GM21367 (cell line): ENCODE measurements around the gene PPP1R14D.

Experiments
- ATAC-seq: cut with Tn5 transposase; IDR thresholded peaks from one replicate; pipeline ENCODE4 v1.9.1; 2021; ENCODE audit not compliant: unreplicated experiment

The PPP1R14D gene

DNA sequence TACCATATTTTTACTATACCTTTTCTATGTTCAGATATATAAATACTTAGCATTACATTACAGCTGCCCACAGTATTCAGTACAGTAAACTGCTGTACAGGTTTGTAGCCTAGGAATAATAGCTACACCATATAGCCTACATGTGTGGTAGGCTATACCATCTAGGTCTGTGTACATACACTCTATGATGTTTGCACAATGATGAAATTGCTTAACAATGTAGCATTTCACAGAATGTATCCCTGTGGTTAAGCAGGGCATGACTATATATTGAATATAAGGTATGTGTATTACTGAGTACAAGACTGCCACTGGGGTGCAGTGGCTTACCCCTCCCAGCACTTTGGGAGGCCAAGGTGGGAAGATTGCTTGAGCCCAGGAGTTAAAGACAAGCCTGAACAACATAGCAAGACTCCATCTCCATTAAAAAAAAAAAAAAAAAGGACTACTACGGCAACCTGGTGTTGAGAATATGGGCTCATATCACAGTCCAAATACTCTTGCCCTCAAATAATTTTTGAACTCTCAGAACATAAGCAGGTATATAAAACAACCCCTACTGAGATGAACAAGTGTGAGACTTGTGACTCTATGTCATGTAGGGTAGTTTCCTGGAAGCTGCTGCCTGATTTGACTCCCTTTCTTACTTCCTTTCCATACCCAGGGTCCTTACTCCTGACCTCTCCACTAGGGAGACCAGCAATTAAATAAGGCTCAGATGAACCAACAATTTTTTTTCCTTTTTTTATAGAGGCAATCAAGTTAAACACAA lies 4.8 kb downstream of the PPP1R14D start:
- no peak for ATAC-seq

DNA sequence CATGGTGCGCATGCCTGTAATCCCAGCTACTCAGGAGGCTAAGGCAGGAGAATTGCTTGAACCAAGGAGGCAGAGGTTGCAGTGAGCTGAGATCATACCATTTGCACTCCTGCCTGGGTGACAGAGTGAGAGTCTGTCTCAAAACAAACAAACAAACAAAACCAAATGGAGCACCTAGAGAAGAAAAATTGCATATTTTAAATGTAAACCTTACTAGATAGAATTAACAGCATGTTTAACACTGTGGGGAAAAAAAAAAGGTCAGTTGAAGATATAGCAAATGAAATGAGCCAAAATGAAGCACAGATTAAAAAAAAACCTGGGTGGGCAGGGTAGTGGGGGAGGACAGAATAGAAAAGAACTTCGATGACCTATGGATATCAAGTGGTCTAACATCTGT lies 7.3 kb downstream of the PPP1R14D start:
- ATAC-seq = no peak

DNA sequence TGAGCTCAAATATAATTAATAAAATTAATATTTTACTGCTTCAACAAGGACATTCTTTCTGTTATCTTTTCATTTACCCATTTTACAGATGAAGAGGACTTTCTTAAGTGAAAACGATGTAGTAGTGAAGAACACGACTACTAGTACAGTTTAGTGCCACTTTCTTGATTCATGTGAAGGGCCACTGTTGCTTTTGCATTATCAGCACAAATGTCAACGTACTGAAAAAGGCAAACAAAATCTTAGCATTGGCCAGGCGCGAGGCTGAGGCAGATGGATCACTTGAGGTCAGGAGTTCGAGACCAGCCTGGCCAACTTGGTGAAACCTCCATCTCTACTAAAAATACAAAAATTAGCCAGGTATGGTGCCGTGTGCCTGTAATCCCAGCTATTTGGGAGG lies 9.5 kb downstream of the PPP1R14D start:
- ATAC-seq = no peak

DNA sequence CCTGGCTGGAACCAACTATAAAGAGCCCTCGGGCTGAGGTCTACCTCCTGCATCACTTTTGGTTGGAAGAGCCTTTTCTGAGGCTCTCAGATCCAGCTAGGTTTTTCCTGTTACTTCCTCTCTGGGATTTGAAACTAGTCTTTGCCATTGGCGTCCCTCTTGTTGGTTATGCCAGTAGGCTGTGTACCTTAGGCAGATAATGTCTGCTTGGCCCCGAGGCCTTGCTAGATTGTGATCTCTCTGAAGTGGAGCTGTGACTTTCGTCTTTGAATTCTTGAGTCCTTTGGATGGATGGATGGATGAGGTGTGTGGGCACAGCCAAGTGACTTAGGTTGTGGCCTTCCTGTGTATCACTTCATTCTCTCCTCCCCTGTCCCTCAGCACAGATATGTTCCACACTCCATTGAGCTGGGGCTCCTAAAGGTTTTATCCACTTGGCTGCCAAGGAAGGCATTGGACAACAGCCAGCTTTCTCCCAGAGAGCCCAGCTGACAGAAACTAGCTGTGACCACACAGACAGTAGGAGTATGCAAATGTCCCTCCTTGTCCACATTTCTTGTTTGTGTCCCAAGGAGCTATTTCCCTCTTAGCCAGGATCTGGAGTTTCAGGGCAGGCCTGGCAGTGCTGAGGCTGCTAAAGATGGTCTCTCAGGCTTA lies 13.3 kb downstream of the PPP1R14D start:
- no peak for ATAC-seq

DNA sequence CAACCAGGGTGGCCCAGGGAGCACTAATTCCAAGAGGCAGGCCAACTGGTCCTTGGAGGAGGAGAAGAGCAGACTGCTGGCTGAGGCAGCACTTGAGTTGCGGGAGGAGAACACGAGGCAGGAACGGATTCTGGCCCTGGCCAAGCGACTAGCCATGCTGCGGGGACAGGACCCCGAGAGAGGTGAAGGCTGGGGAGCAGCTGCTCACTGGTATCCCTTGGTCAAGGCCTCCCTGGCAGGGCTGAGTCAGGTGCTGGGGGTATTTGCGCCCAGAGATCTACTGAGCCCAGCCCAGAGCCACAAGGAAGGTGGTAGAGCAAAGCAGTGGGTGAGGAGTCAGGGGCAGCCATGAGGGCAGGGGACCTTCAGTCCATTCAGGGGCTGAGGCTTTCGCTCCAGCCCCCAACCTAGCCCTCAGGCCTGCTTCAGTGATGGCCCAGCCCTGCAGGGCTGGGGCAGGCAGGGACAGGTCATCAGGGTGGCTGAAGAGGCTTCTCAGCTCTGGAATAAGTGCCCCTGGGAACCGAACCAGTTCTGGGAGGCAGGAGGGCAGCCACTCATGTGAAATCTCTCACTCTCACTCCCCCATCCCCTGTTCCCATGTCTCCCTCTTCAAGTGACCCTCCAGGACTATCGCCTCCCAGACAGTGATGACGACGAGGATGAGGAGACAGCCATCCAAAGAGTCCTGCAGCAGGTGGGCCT lies 15.6 kb downstream of the PPP1R14D start:
- ATAC-seq = no peak

DNA sequence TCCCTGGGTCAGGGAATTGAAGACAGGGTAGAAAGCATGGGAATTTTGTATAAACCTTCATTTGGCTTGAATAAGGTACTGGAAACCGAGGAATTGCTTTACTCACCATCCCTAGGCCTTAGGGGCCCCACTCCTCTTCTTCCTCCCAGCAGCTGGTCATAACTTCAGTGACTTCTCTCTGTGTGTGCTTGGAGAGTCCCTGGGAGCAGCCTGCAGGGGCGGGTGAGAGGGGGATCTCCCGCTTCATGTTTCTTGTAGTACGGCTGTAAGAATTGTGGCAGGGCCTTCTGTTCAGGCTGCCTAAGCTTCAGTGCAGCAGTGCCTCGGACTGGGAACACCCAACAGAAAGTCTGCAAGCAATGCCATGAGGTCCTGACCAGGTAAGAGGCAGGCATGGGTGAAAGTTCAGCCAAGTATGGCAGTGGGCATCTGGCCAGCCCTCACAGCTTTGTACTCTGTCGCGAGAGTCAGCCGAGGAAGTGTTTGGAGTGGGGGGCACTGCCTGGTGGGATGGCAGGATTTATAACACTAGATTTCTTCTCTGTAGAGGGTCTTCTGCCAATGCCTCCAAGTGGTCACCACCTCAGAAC lies 19.6 kb downstream of the PPP1R14D start:
- ATAC-seq = no peak

DNA sequence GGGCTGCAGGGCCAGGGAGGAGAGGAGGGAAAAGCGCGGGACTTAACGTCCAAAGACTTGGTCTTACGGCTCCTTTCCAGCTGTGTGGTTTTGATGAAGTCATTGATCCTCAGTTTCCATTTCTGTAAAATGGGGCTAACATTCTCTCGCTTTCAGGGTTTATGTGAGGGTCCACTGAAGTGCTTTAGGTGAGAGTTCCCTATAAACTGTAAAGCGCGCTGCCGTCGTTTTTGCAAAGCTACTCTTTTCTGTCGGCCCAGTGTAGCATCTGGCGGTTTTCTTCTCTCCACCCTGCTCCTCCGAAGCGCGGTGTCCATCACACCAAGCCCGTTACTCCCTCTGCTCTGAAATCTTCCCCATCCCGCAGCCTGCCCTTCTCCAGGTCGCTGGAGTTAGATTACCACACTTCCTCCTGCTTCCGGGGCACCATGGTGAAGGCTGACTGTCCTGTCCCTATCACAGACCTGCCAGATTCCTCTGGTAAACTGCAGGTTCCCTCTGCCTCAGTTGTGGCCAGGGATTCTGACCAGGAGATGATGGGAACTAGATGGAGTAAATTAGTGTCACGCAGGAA lies 20.5 kb downstream of the PPP1R14D start:
- ATAC-seq = no peak

DNA sequence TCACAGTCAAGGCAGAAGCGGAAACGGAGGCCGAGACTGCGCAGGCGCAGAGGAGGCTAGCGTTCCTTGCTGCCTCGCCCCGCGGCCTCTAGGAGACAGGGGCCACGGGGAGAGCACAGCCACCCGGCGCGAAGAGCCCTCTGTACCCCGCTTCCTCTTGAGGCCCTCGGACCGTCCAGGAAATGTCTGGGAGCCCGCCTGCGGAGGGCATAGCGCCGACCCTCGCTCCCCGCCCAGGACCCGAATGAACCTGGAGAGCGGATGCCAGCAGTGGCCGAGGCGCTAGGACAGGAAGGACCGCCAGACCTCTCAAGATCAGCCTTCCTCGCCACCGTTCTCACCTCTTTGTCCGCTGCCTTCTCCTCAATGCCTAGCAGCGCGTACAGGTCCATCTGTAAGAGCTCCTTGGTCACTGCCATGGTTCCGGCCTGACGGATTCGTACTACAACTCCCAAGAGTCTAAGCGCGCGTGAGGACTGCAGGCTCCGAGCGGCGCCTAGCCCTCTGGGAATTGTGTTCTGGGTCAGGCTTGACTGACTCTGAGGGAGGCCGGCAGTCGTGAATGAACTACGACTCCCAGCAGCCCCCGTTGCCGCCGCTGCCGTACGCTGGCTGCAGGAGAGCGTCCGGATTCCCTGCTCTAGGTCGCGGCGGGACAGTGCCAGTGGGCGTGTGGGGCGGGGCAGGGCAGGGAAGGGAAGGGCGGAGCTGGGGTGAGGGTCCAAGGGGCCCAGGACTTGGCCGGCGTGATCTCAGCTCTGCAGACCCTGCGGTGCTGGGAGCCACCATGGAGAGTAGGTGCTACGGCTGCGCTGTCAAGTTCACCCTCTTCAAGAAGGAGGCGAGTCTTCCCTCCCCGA lies 21.2 kb downstream of the PPP1R14D start, which contains the start of the genes DNAJC17 and ZFYVE19:
Gene DNAJC17, minus strand, starts transcription at position 446 of the 860 bp plus-strand sequence. Its CDS starts 27 bp downstream, at position 419.
Gene ZFYVE19, plus strand, starts transcription at position 62 of the 860 bp plus-strand sequence. Its CDS starts 501 bp downstream, at position 563.
- ATAC-seq = peak; percentile 83

DNA sequence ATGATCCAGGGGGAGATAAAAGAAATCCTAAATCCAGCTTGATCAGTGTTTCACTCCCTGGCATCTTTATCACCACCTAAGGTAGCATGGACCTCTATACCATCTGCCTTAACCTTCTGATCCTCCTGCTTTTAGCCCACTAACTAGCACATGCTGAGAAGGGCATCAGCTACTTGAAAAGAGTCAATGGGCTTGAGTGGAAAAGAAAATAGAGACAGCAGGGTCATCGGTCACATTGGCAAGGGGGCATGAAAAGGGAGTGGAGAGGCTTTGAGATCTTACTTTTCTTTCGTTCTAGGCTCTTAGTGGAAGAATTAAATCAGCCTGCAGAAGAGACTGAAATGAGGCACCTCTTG lies 21.9 kb downstream of the PPP1R14D start:
- peak; percentile 1 for ATAC-seq

DNA sequence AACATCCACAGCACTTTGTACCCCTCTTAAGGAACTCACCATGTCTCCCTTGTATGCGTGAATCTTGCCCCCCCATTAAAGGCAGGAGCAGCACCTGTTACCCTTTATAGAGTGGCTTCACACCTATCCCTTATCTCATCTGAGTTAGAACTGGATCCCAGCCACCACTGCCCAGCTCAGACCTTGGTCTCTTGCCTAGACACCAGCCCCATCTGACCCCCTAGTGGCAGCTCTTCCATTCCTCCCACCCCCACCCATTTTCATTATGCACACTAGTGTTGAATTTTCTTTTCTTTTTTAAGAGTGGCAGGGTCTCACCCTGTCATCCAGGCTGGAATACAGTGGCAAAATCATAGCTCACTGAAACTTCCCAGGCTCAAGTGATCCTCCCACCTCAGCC lies 24.8 kb downstream of the PPP1R14D start:
- ATAC-seq = no peak

DNA sequence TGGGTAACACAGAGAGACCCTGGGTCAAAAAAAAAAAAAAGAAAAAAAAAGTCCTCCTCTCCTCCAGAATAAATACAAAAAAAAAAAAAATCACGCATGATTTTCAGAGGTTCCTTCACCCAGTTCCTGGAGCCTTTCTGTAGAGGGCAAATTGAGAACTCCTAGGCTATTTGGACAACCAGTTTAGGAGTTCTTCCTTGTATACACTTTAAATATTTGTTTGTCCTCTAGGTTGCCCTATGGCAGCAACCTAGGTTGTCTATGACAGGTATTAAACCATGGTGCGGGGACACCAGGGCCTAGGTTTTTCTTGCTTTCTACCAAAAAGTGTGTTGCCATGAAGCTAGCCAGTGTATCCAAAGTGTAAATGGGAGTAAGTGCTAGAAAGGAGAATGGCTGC lies 25.4 kb downstream of the PPP1R14D start:
- ATAC-seq = no peak

DNA sequence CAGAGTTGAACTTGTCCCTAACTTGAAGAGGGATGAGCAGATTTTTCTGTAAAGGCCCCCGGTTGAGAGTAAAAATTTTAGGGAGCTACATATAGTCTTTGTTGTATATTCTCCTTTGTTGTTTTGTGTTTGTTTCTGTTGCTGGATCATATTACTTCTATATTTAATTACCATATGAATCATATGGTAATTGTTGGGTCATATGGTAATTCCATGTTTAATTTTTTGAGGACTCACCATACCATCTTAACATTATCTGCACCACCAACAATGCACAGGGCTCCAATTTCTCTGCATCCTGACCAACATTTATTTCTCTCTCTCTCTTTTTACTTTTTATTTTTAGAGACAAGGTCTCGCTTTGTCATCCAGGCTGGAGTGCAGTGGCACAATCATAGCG lies 29.0 kb downstream of the PPP1R14D start:
- no peak for ATAC-seq

DNA sequence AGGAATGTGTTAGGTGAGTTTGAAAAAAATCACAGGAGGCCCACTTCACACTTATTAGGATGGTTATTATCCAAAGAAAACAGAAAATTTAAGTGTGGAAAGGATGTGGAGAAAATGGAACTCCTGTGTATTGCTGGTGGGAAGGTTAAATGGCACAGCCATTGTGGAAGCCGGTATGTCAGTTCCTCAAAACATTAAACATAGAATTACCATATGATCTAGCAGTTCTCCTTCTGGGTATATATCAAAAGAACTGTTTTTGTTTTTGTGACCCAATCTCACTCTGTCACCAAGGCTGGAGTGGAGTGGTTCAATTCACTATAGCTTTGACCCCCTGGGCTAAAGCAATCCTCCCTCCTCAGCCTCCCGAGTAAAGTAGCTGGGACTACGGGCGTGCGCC lies 32.0 kb downstream of the PPP1R14D start:
- ATAC-seq = no peak

DNA sequence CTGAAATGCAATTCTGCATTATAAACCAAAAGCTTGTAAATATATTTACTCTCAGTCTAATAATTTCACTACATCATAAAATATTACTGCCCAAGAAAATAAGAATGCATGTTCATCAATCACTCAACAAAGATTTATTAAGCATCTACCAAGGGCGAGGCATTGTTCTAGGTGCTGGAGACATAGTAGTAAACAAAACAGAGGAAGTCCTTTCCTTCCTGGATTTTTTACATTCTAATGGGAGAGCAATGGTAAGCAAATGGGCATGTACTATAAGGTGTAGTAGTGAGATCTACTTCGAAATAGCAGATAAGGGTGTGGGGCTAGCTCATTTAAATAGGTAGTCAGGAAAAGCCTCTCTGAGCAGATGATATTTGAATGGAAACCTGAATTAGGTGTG lies 32.5 kb downstream of the PPP1R14D start:
- ATAC-seq = no peak

DNA sequence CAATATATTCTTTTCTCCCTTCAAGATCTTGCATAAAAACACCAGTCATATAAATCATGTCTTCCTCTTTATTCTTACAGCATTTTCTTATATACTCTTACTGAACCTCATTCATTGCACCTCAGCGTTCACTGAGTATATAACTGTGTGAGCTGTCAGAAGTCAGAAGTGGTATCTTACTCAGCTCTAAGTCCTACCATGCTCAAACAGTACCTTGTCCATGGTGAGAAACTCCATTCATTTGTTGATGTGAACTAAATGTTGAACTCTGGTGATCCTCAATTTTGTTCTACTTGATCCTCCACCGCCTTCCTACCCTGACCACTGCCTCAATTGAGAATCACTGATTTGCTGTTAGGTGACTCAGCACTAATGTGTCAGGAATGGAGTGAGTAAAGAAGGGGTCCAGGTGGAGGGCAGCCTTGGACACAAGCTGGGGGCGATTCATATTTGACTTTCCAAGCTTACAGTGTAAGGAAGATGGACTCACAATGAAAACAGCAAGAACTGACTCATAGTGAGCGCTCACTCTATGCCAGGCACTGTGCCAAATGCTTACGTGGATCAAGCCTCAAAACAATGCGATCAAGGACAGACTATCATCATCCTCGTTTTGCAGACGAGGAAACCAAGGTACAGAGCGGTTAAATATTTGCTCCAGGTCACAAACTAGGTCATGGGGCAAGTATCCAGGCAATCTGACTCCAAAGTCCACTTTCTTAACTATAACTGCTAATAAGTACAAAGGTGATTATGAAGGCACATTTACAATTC lies 35.1 kb downstream of the PPP1R14D start:
- ATAC-seq = no peak

DNA sequence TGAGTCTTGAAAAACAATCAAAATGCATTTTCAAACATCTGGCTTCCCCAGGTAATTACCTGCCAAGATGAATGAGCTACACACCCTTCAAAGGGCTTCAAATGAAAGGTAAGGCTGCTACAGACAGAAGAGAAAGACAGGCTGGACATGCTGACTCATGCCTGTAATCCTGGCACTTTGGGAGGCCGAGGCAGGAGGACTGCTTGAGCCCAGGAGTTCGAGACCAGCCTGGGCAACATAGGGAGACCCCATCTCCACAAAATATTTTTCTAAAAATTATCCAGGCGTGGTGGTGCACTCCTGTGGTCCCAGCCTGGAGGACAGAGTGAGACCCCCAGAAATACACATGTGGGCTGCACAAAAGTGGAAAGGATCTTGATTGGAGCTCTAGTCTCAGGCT lies 36.1 kb downstream of the PPP1R14D start:
- ATAC-seq = no peak

DNA sequence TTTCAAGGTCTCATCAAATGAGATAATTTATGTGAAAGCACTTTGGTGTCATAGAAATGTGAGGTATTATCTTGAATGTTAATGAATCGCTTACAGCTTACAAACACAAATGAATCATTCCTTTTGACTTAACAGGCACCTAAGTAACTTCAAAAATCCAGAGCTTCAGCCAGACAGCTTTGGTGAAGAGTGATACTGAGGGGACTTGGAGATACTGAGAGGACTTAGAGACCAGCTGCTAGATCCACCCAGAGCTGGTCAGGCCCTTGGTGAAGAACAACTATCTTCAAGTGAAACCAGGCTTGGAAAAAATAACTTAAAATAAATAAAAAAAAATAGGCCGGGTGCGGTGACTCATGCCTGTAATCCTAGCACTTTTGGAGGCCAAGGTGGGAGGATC lies 37.8 kb downstream of the PPP1R14D start:
- ATAC-seq = no peak

DNA sequence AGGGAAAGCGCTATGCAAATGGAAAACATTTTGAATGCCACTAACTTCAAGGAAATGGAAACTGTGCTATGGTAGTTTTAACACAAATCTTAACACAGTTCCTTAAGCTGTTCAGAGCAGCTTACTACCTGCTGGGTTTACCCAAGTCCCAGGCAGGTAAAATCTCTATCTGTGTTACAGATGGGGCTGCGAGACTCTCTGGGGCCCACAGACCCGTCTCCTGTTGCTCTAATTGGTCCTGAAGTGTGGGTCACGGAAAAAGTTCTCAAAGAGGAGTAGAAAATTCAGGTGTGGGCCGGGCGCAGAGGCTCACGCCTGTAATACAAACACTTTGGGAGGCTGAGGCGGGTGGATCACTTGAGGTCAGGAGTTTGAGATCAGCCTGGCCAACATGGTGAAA lies 38.5 kb downstream of the PPP1R14D start:
- no peak for ATAC-seq

DNA sequence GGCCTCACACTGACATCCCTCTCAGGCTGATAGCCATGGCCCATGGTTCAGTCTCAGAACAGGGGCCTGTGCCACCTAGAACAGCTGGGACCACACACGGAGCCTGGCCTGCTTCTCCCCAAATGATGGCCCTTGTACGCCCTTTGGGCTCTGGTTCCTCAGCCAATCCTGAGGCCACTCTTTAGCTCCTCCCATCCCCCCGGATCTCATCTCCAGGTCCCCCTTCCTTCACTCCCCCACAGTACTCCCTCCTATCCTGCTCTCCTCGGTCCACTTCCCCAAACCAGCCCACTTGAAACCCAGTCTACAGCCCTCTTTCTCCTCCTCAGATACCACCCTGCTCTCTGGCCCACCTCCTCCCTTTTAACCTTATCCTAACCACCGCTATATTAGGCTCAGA lies 39.4 kb downstream of the PPP1R14D start:
- no peak for ATAC-seq

DNA sequence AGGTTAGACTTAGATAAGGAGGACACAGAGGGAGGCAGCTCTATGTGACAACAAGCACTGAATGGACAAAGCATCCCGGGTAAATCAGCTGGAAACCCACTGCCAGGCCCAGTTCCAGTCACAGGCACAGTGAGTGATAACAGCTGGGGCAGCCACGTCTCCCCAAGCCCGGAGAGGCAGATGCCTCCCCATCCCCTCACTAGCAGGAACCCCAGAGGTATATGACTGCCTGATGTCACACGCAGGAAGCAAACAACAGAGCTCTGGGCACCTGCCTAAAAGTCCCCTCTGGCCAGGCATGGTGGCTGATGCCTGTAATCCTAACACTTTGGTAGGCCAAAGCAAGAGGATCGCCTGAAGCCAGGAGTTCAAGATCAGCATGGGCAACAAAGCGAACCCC lies 40.5 kb downstream of the PPP1R14D start:
- no peak for ATAC-seq
